Endothelial cell of umbilical vein (primary cell): ENCODE results near the gene LMAN2L.

Source experiments
- EZH2 ChIP-seq: IDR thresholded peaks from 2 replicates; pipeline ENCODE4 v1.6.1; 2012; ENCODE audit warnings: borderline replicate concordance, low read depth, mild to moderate bottlenecking, moderate library complexity, low read length, inconsistent platforms; ENCODE audit not compliant: severe bottlenecking
- FOS ChIP-seq: IDR thresholded peaks from 2 replicates; pipeline ENCODE4 v1.6.1; 2011; ENCODE audit warnings: mild to moderate bottlenecking, low read length, moderate library complexity, borderline replicate concordance; ENCODE audit not compliant: insufficient read depth
- GATA2 ChIP-seq: IDR thresholded peaks from 2 replicates; pipeline ENCODE4 v1.7.0; 2011; ENCODE audit warnings: low read depth, mild to moderate bottlenecking, moderate library complexity, mixed read lengths, low read length; ENCODE audit not compliant: insufficient read length, insufficient read depth
- JUN ChIP-seq: IDR thresholded peaks from 2 replicates; pipeline ENCODE4 v1.6.1; 2011; ENCODE audit warnings: borderline replicate concordance, low read depth; ENCODE audit not compliant: insufficient read length, insufficient read depth
- POLR2A ChIP-seq: IDR thresholded peaks from 2 replicates; pipeline ENCODE4 v1.6.1; 2012; ENCODE audit warnings: low read depth, mild to moderate bottlenecking, control low read depth, low read length
- POLR2AphosphoS5 ChIP-seq: IDR thresholded peaks from 2 replicates; pipeline ENCODE4 v1.6.1; 2012; ENCODE audit warnings: low read depth, mild to moderate bottlenecking, control low read depth, low read length, moderate library complexity; ENCODE audit not compliant: insufficient read depth
- TF ChIP-seq, protein P1 (sequence below), 2 donors: IDR thresholded peaks; 1 replicate in 1 of 2; 2 replicates in 1 of 2; pipeline ENCODE4 v1.5.1; 2011; ENCODE audit warnings: low read length in 2 of 2, mild to moderate bottlenecking in 2 of 2, moderate library complexity in 2 of 2, control low read depth in 1 of 2, inconsistent platforms in 1 of 2, low read depth in 1 of 2; ENCODE audit not compliant: insufficient read depth in 1 of 2; ENCODE audit errors: extremely low read depth in 1 of 2
- TF ChIP-seq, protein P2 (sequence below): IDR thresholded peaks from 2 replicates; pipeline ENCODE4 v1.6.1; 2011; ENCODE audit not compliant: insufficient read depth, insufficient read length

- TF ChIP-seq, protein P1, sequence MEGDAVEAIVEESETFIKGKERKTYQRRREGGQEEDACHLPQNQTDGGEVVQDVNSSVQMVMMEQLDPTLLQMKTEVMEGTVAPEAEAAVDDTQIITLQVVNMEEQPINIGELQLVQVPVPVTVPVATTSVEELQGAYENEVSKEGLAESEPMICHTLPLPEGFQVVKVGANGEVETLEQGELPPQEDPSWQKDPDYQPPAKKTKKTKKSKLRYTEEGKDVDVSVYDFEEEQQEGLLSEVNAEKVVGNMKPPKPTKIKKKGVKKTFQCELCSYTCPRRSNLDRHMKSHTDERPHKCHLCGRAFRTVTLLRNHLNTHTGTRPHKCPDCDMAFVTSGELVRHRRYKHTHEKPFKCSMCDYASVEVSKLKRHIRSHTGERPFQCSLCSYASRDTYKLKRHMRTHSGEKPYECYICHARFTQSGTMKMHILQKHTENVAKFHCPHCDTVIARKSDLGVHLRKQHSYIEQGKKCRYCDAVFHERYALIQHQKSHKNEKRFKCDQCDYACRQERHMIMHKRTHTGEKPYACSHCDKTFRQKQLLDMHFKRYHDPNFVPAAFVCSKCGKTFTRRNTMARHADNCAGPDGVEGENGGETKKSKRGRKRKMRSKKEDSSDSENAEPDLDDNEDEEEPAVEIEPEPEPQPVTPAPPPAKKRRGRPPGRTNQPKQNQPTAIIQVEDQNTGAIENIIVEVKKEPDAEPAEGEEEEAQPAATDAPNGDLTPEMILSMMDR (IDR thresholded peaks at IDR 0.05; ENCODE audit: extremely low read depth in 1 of 2, insufficient read depth in 1 of 2, low read depth in 1 of 2, low read length in 2 of 2) = no peak
- TF ChIP-seq POLR2A = no peak
- TF ChIP-seq POLR2AphosphoS5 = no peak
- no peak for TF ChIP-seq GATA2
- TF ChIP-seq EZH2 = no peak
- no peak for TF ChIP-seq JUN
- no peak for TF ChIP-seq FOS
- TF ChIP-seq, protein P2, sequence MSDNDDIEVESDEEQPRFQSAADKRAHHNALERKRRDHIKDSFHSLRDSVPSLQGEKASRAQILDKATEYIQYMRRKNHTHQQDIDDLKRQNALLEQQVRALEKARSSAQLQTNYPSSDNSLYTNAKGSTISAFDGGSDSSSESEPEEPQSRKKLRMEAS = no peak
Observed at GRCh38 chr2:96756788-96757476, 17.1 kb upstream of the LMAN2L start.
